ENCODE results near the gene WWOX.

- no peak for TF ChIP-seq KDM5A (IDR thresholded peaks at IDR 0.05)
- no peak for TF ChIP-seq RFX5 (IDR thresholded peaks at IDR 0.05)
- no peak for TF ChIP-seq MAX (IDR thresholded peaks at IDR 0.05)
- TF ChIP-seq CTCF (IDR thresholded peaks at IDR 0.05): no peak
- TF ChIP-seq CEBPB (IDR thresholded peaks at IDR 0.05): no peak
- TF ChIP-seq ELK1 (IDR thresholded peaks at IDR 0.05; ENCODE audit: low read depth, low read length): no peak
- TF ChIP-seq HOXA7 (CRISPR knock-in tag; IDR thresholded peaks at IDR 0.05): no peak
- TF ChIP-seq EHMT2 (IDR thresholded peaks at IDR 0.05; ENCODE audit: low read depth): no peak
Measured at GRCh38 chr16:78552716-78553115, 453.3 kb downstream of the WWOX start.
